MCF 10A (cell line): ENCODE results near the gene NKX1-2. TPM values are rescaled to one million over a fixed set of nuclear protein-coding genes. Genes with fewer than 3 reads are reported as not detected.

Experiments used
- BruUV-seq: library from RNA; stranded (reverse); fragments of 400-500 nt; replicated peaks from 2 replicates; lab custom pipeline; 2021; lab: Mats Ljungman, UMichigan
- CTCF ChIA-PET: fragments of 300-600 bp; sonication (Branson Sonifier 250); formaldehyde crosslinking; extraction: SDS; loops from one replicate; lab custom pipeline; 2021; ENCODE audit warnings: antibody characterized with exemption, inconsistent platforms; lab: Yijun Ruan, JAX
- POLR2A ChIA-PET: fragments of 300-600, 350-650 bp; sonication (Branson Sonifier 250); formaldehyde crosslinking; extraction: SDS; loops from one replicate; lab custom pipeline; 2020; ENCODE audit warnings: antibody characterized with exemption, inconsistent platforms; lab: Yijun Ruan, JAX
- DNase-seq: peaks from one replicate; pipeline ENCODE4 v3.0.0-alpha.2; 2018; ENCODE audit not compliant: unreplicated experiment
- H3K27ac Mint-ChIP-seq: one replicate; pipeline ENCODE4 v1.8.0; 2022; ENCODE audit warnings: mild to moderate bottlenecking, low read depth, mixed read lengths; ENCODE audit not compliant: unreplicated experiment
- H3K27me3 Mint-ChIP-seq: one replicate; pipeline ENCODE4 v1.8.0; 2022; ENCODE audit warnings: mixed read lengths; ENCODE audit not compliant: insufficient read depth, unreplicated experiment
- H3K36me3 Mint-ChIP-seq: one replicate; pipeline ENCODE4 v1.8.0; 2022; ENCODE audit warnings: mild to moderate bottlenecking, moderate library complexity, mixed read lengths; ENCODE audit not compliant: insufficient read depth, unreplicated experiment
- H3K4me1 Mint-ChIP-seq: one replicate; pipeline ENCODE4 v1.8.0; 2022; ENCODE audit warnings: mixed read lengths; ENCODE audit not compliant: insufficient read depth, unreplicated experiment
- H3K4me3 Mint-ChIP-seq: one replicate; pipeline ENCODE4 v1.8.0; 2022; ENCODE audit warnings: mild to moderate bottlenecking, moderate library complexity, mixed read lengths; ENCODE audit not compliant: unreplicated experiment
- H3K9me3 Mint-ChIP-seq: one replicate; pipeline ENCODE4 v1.8.0; 2022; ENCODE audit warnings: mixed read lengths; ENCODE audit not compliant: unreplicated experiment
- intact Hi-C: fragments of 100-400 bp; cut with micrococcal nuclease; formaldehyde crosslinking; loops from 2 replicates; pipeline ENCODE4 v1.14.1; 2022
- total RNA-seq: library from RNA; stranded (reverse); gene quantifications from 2 replicates; pipeline ENCODE4 v1.2.3, GENCODE V29; 2022
- TF ChIP-seq, protein P1 (sequence below): fragments of 200-600 bp; IDR thresholded peaks from one replicate; pipeline ENCODE4 v1.8.0; 2022; ENCODE audit warnings: antibody characterized with exemption, mild to moderate bottlenecking; ENCODE audit not compliant: unreplicated experiment

Gene NKX1-2
- total RNA-seq, 1 experiment from 2014 or later: 0.35 TPM

DNA sequence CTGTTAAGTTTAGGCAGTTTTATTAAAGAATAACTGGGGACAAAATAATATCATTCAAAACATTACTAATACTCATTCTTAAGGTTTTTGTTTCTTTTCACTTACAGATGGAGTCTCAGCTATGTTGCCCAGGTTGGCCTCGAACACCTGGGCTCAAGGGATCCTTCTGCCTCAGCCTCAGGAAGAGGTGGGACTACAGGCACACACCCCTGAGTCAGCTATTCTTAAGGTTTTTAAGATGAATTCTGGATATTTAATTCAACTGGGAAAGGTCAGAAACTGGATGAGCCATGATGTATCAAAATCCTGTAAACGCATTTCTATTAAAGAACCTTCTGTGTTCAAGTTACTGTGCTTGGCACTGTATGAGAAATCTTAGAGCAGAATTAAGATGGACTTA is 34.6 kb downstream of the NKX1-2 start:
- CTCF ChIA-PET: interaction anchor here (0.5 to 3.3 kb wide), 3 partner anchors 11 to 419 kb away, joined by 3 to 22 read pairs (median 3); no protein-coding TSS in a partner anchor
- Mint-ChIP-seq H3K27ac (no peak overlapping the region), H3K27me3 (no peaks in the 10 kb centered on the region), H3K9me3 (no peaks in the 10 kb centered on the region), H3K4me1 (peaks cover 39% of the 10 kb centered on the region), H3K36me3 (peaks cover 33% of the 10 kb centered on the region), H3K4me3 (no peak overlapping the region)
- POLR2A ChIA-PET: interaction anchor here (0.6 to 5.3 kb wide), 6 partner anchors 11 to 876 kb away, joined by 3 to 24 read pairs (median 3); no protein-coding TSS in a partner anchor
- DNase-seq: no peak
- intact Hi-C loops: no loop called here
- BruUV-seq: no TSS peak
- TF ChIP-seq, protein P1, sequence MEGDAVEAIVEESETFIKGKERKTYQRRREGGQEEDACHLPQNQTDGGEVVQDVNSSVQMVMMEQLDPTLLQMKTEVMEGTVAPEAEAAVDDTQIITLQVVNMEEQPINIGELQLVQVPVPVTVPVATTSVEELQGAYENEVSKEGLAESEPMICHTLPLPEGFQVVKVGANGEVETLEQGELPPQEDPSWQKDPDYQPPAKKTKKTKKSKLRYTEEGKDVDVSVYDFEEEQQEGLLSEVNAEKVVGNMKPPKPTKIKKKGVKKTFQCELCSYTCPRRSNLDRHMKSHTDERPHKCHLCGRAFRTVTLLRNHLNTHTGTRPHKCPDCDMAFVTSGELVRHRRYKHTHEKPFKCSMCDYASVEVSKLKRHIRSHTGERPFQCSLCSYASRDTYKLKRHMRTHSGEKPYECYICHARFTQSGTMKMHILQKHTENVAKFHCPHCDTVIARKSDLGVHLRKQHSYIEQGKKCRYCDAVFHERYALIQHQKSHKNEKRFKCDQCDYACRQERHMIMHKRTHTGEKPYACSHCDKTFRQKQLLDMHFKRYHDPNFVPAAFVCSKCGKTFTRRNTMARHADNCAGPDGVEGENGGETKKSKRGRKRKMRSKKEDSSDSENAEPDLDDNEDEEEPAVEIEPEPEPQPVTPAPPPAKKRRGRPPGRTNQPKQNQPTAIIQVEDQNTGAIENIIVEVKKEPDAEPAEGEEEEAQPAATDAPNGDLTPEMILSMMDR: no peak

DNA sequence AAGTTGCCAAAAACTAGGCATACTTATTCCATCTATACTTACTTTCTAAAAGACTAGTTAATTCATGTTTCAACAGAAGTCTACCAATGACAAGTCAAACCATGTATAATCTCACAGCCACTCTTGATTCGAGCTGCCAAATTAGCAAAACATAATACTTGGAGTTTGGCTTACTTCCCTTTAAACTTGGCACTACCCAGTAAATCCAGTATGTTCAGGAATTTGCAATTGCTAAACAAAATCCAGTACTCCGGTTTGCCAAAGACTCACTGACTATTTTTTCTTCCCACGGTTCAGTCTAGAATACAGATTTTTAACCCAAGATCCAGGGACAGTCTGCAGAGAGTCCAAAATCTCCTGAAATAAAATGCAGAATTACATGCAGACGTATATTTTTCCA is 35.8 kb downstream of the NKX1-2 start:
- intact Hi-C loops: no loop called here
- POLR2A ChIA-PET: interaction anchor here (0.6 to 5.3 kb wide), 9 partner anchors 10 to 418 kb away, joined by 3 to 24 read pairs (median 3); partner anchors contain the start of gene CHST15

DNA sequence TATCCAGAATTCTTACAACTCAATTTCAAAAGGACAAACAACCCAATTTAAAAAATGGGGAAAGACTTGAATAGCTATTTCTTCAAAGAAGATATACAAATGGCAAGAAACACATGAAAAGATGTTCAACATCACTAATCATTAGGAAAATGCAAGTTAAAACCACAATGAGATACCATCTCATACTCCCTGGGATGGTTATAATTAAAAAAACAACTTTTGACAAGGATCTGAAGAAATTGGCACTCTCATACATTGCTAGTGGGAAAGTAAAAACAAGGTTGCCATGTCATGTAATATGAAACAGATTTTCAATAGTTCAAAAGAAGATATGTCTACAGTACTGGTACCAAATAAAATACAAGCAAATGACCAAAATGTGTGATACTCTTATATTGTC is 40.1 kb downstream of the NKX1-2 start:
- intact Hi-C loops: no loop called here
- BruUV-seq: no TSS peak
- no peak overlapping the region for H3K4me3 Mint-ChIP-seq
- H3K27ac Mint-ChIP-seq: no peak overlapping the region
- no peaks in the 10 kb centered on the region for H3K9me3 Mint-ChIP-seq
- peaks cover 16% of the 10 kb centered on the region for H3K4me1 Mint-ChIP-seq
- H3K27me3 Mint-ChIP-seq: no peaks in the 10 kb centered on the region
- H3K36me3 Mint-ChIP-seq: peaks cover 75% of the 10 kb centered on the region
- CTCF ChIA-PET: interaction anchor here (0.9 to 1.6 kb wide), 3 partner anchors 9 to 415 kb away, joined by 3 to 5 read pairs (median 3); partner anchors contain the start of gene OAT
- TF ChIP-seq, protein P1: no peak
- no peak for DNase-seq
- POLR2A ChIA-PET: no interaction called here

More for the DNA sequence above, 35.8 kb downstream of the NKX1-2 start:
- peak overlapping the region; percentile 26 for H3K4me3 Mint-ChIP-seq
- peaks cover 35% of the 10 kb centered on the region for H3K4me1 Mint-ChIP-seq
- peaks cover 42% of the 10 kb centered on the region for H3K36me3 Mint-ChIP-seq
- BruUV-seq: no TSS peak
- no peak overlapping the region for H3K27ac Mint-ChIP-seq
- peak; percentile 45 for DNase-seq
- CTCF ChIA-PET: interaction anchor here (0.8 to 2.9 kb wide), 3 partner anchors 9 to 419 kb away, joined by 3 to 15 read pairs (median 8); no protein-coding TSS in a partner anchor
- H3K27me3 Mint-ChIP-seq: no peaks in the 10 kb centered on the region
- TF ChIP-seq, protein P1: no peak
- H3K9me3 Mint-ChIP-seq: no peaks in the 10 kb centered on the region

DNA sequence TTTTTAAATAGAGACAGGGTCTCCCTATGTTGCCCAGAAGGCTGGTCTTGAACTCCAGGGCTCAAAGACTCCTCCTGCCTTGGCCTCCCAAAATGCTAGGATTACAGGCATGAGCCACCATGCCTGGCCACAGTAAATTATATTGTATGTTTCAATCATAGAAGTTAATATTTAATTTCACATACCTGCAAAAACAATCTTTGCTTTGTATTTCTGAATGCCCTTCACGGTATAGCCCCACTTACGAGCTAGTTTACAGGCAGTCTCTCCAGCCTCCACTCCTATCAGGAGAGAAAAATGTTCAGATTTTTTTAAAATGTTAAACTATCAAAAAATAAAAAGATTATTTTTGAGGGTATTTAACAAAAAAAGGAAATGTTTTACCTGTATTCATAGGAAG is 41.5 kb downstream of the NKX1-2 start:
- Mint-ChIP-seq H3K4me1 (peaks cover 3% of the 10 kb centered on the region), H3K27me3 (no peaks in the 10 kb centered on the region), H3K9me3 (no peaks in the 10 kb centered on the region), H3K36me3 (peaks cover 79% of the 10 kb centered on the region), H3K27ac (no peak overlapping the region), H3K4me3 (no peak overlapping the region)
- DNase-seq: no peak
- BruUV-seq: no TSS peak
- POLR2A ChIA-PET: interaction anchor here (0.6 to 1.8 kb wide), 2 partner anchors 9 to 353 kb away, joined by 3 to 7 read pairs; no protein-coding TSS in a partner anchor
- TF ChIP-seq, protein P1: no peak
- intact Hi-C loops: no loop called here
- CTCF ChIA-PET: interaction anchor here (1.1 to 1.6 kb wide), 3 partner anchors 333 to 412 kb away, joined by 4 to 5 read pairs (median 5); no protein-coding TSS in a partner anchor
